ENCODE measurements around the gene PHTF1.

GRCh38 chr1:113805639-113806038 lies 46.4 kb upstream of the PHTF1 start:
- no peak for TF ChIP-seq POLR2AphosphoS5 (IDR thresholded peaks at IDR 0.05)
- no peak for TF ChIP-seq CTCF (IDR thresholded peaks at IDR 0.05)
